WTC11 (cell line): ENCODE results near the gene RELB. TPM values are rescaled to one million over a fixed set of nuclear protein-coding genes. Genes with fewer than 3 reads are reported as not detected.

Source experiments
- AFF4 ChIP-seq: sonication (generic); formaldehyde crosslinking; IDR thresholded peaks from 2 replicates; pipeline ENCODE4 v1.8.1; 2023; ENCODE audit warnings: mild to moderate bottlenecking, missing genetic modification reagents, borderline replicate concordance
- ATF6 ChIP-seq: sonication (generic); formaldehyde crosslinking; IDR thresholded peaks from 2 replicates; pipeline ENCODE4 v1.8.1; 2023; ENCODE audit warnings: mild to moderate bottlenecking, missing genetic modification reagents
- CBFB ChIP-seq: sonication (generic); formaldehyde crosslinking; IDR thresholded peaks from 2 replicates; pipeline ENCODE4 v1.8.1; 2022; ENCODE audit warnings: mild to moderate bottlenecking, low read depth, missing genetic modification reagents
- EMX1 ChIP-seq: fragments of 250-450 bp; sonication (Bioruptor Pico); IDR thresholded peaks from 2 replicates; pipeline ENCODE4 v1.8.0; 2021; ENCODE audit warnings: mild to moderate bottlenecking
- FOXP1 ChIP-seq: sonication (generic); formaldehyde crosslinking; IDR thresholded peaks from 2 replicates; pipeline ENCODE4 v1.8.0; 2022; ENCODE audit warnings: missing genetic modification reagents, mild to moderate bottlenecking, moderate library complexity, borderline replicate concordance
- FOXP4 ChIP-seq: sonication (generic); formaldehyde crosslinking; IDR thresholded peaks from 2 replicates; pipeline ENCODE4 v1.8.0; 2022; ENCODE audit warnings: mild to moderate bottlenecking, missing genetic modification reagents
- GABPB1 ChIP-seq: sonication (generic); formaldehyde crosslinking; IDR thresholded peaks from 2 replicates; pipeline ENCODE4 v1.8.1; 2023; ENCODE audit warnings: mild to moderate bottlenecking, missing genetic modification reagents
- GTF2I ChIP-seq: fragments of 250-450 bp; sonication (Bioruptor Pico); conservative IDR thresholded peaks from 2 replicates; pipeline ENCODE4 v1.4.0; 2021; ENCODE audit warnings: mild to moderate bottlenecking
- HMGA2 ChIP-seq: fragments of 250-450 bp; sonication (Bioruptor Pico); IDR thresholded peaks from 2 replicates; pipeline ENCODE4 v1.4.0; 2021; ENCODE audit warnings: mild to moderate bottlenecking, moderate library complexity
- JUN ChIP-seq: sonication (generic); formaldehyde crosslinking; IDR thresholded peaks from 2 replicates; pipeline ENCODE4 v1.8.0; 2023; ENCODE audit warnings: mild to moderate bottlenecking, missing genetic modification reagents
- MAX ChIP-seq: sonication (generic); formaldehyde crosslinking; IDR thresholded peaks from 2 replicates; pipeline ENCODE4 v1.8.0; 2022; ENCODE audit warnings: mild to moderate bottlenecking, missing genetic modification reagents
- NFE2L1 ChIP-seq: sonication (generic); formaldehyde crosslinking; IDR thresholded peaks from 2 replicates; pipeline ENCODE4 v1.8.1; 2023; ENCODE audit warnings: missing genetic modification reagents
- NR2C2 ChIP-seq: sonication (generic); formaldehyde crosslinking; IDR thresholded peaks from 2 replicates; pipeline ENCODE4 v1.8.0; 2022; ENCODE audit warnings: mild to moderate bottlenecking, missing genetic modification reagents
- SMAD3 ChIP-seq: sonication (generic); formaldehyde crosslinking; IDR thresholded peaks from 2 replicates; pipeline ENCODE4 v1.8.0; 2022; ENCODE audit warnings: missing genetic modification reagents, mild to moderate bottlenecking, borderline replicate concordance
- SOX15 ChIP-seq: fragments of 250-450 bp; sonication (Bioruptor Pico); IDR thresholded peaks from 2 replicates; pipeline ENCODE4 v1.9.0; 2021; ENCODE audit warnings: mild to moderate bottlenecking
- TEAD1 ChIP-seq: sonication (generic); formaldehyde crosslinking; IDR thresholded peaks from 2 replicates; pipeline ENCODE4 v1.8.0; 2022; ENCODE audit warnings: mild to moderate bottlenecking, missing genetic modification reagents
- TEAD4 ChIP-seq: sonication (generic); formaldehyde crosslinking; IDR thresholded peaks from 2 replicates; pipeline ENCODE4 v1.8.0; 2022; ENCODE audit warnings: mild to moderate bottlenecking, missing genetic modification reagents
- ZBTB21 ChIP-seq: sonication (generic); formaldehyde crosslinking; IDR thresholded peaks from 2 replicates; pipeline ENCODE4 v1.8.1; 2023; ENCODE audit warnings: mild to moderate bottlenecking, missing genetic modification reagents, borderline replicate concordance
- ZBTB43 ChIP-seq: sonication (generic); formaldehyde crosslinking; IDR thresholded peaks from 2 replicates; pipeline ENCODE4 v1.8.1; 2023; ENCODE audit warnings: mild to moderate bottlenecking, missing genetic modification reagents
- ZNF121 ChIP-seq: sonication (generic); formaldehyde crosslinking; IDR thresholded peaks from 2 replicates; pipeline ENCODE4 v1.8.0; 2023; ENCODE audit warnings: missing genetic modification reagents
- ZNF138 ChIP-seq: sonication (generic); formaldehyde crosslinking; conservative IDR thresholded peaks from 2 replicates; pipeline ENCODE4 v1.8.1; 2022; ENCODE audit warnings: mild to moderate bottlenecking, moderate library complexity, missing genetic modification reagents
- ZNF281 ChIP-seq: sonication (generic); formaldehyde crosslinking; IDR thresholded peaks from 2 replicates; pipeline ENCODE4 v1.8.0; 2023; ENCODE audit warnings: mild to moderate bottlenecking, missing genetic modification reagents
- ZNF317 ChIP-seq: sonication (generic); formaldehyde crosslinking; IDR thresholded peaks from 2 replicates; pipeline ENCODE4 v1.8.1; 2023; ENCODE audit warnings: low read depth, mild to moderate bottlenecking, moderate library complexity, missing genetic modification reagents, borderline replicate concordance
- ZNF416 ChIP-seq: fragments of 250-450 bp; sonication (Bioruptor Pico); IDR thresholded peaks from 2 replicates; pipeline ENCODE4 v1.9.0; 2021; ENCODE audit warnings: mild to moderate bottlenecking, inconsistent platforms
- ZSCAN18 ChIP-seq: fragments of 250-450 bp; sonication (Bioruptor Pico); IDR thresholded peaks from 2 replicates; pipeline ENCODE4 v2.1.2; 2022; ENCODE audit warnings: mild to moderate bottlenecking, moderate library complexity
- total RNA-seq: library from RNA; stranded (reverse); gene quantifications from 3 replicates; pipeline ENCODE4 v1.2.3, GENCODE V29; 2021

RELB gene
- total RNA-seq, 1 experiment from 2014 or later = 8.9 TPM

GRCh38 chr19:45079063-45079910, 78.0 kb downstream of the RELB start, which contains the start of gene GEMIN7 (continued):
- TF ChIP-seq NFE2L1 (CRISPR knock-in tag) (peak; percentile 86; the same call in 1 of the 2 replicates), ZNF138 (CRISPR knock-in tag) (no peak), FOXP1 (peak; percentile 93), ZSCAN18 (CRISPR knock-in tag) (no peak), ZNF121 (CRISPR knock-in tag) (peak; percentile 84), FOXP4 (CRISPR knock-in tag) (peak; percentile 96), CBFB (CRISPR knock-in tag) (no peak; the same call in 1 of the 2 replicates), AFF4 (CRISPR knock-in tag) (no peak), ZNF317 (CRISPR knock-in tag) (peak; percentile 53; the same call in 1 of the 2 replicates), TEAD1 (CRISPR knock-in tag) (peak; percentile 94), EMX1 (CRISPR knock-in tag) (no peak), GABPB1 (CRISPR knock-in tag) (peak; percentile 96), MAX (CRISPR knock-in tag) (peak; percentile 96), ZBTB21 (peak; percentile 73; the same call in 1 of the 2 replicates), NR2C2 (CRISPR knock-in tag) (peak; percentile 64; the same call in 1 of the 2 replicates), ZNF281 (CRISPR knock-in tag) (peak; percentile 63), TEAD4 (CRISPR knock-in tag) (no peak), ZBTB43 (CRISPR knock-in tag) (peak; percentile 96), SMAD3 (CRISPR knock-in tag) (0 out of 2 replicates have a peak, but pooled peaks have one; percentile 50), ZNF416 (CRISPR knock-in tag) (no peak; the same call in 1 of the 2 replicates), JUN (CRISPR knock-in tag) (peak; percentile 89; the same call in 1 of the 2 replicates), SOX15 (CRISPR knock-in tag) (no peak), HMGA2 (CRISPR knock-in tag) (no peak), GTF2I (CRISPR knock-in tag) (no peak), ATF6 (CRISPR knock-in tag) (no peak)
